Hepatocyte (in vitro differentiated cells): ENCODE data around the gene EPHB2. TPM values are rescaled to one million over a fixed set of nuclear protein-coding genes. Genes with fewer than 3 reads are reported as not detected.
"Not testable (repeated sequence)": the region's sequence is repeated elsewhere in the genome, so short reads cannot be mapped to it uniquely, and the experiment has no call there.

Experiments
- DNase-seq: peaks from one replicate; pipeline ENCODE4 v3.0.0-alpha.2; 2016; ENCODE audit warnings: low spot score
- H2AFZ ChIP-seq: fragments of 200-600 bp; sonication (generic); 2 replicates; pipeline ENCODE4 v1.6.0; 2016; ENCODE audit warnings: antibody characterized with exemption, mild to moderate bottlenecking
- H3K27ac ChIP-seq: fragments of 200-600 bp; sonication (generic); 2 replicates; pipeline ENCODE4 v1.5.1; 2016; ENCODE audit warnings: mild to moderate bottlenecking
- H3K27me3 ChIP-seq: fragments of 200-600 bp; sonication (generic); 2 replicates; pipeline ENCODE4 v1.6.1; 2016
- H3K36me3 ChIP-seq: fragments of 200-600 bp; sonication (generic); replicated peaks from 2 replicates; pipeline ENCODE4 v1.5.1; 2016; ENCODE audit warnings: low read depth; ENCODE audit not compliant: insufficient read depth
- H3K4me1 ChIP-seq: fragments of 200-600 bp; sonication (generic); 2 replicates; pipeline ENCODE4 v1.5.1; 2016; ENCODE audit warnings: mild to moderate bottlenecking, moderate library complexity; ENCODE audit not compliant: insufficient read depth
- H3K4me2 ChIP-seq: fragments of 200-600 bp; sonication (generic); 2 replicates; pipeline ENCODE4 v1.6.0; 2016
- H3K4me3 ChIP-seq: fragments of 200-600 bp; sonication (generic); 2 replicates; pipeline ENCODE4 v1.5.1; 2016; ENCODE audit warnings: mild to moderate bottlenecking
- H3K79me2 ChIP-seq: fragments of 200-600 bp; sonication (generic); 2 replicates; pipeline ENCODE4 v1.6.0; 2017; ENCODE audit warnings: mild to moderate bottlenecking
- H3K9me2 ChIP-seq: fragments of 200-600 bp; sonication (generic); replicated peaks from 2 replicates; pipeline ENCODE4 v1.6.0; 2017; ENCODE audit warnings: mild to moderate bottlenecking; ENCODE audit not compliant: insufficient read depth
- H3K9me3 ChIP-seq: fragments of 200-600 bp; sonication (generic); 2 replicates; pipeline ENCODE4 v1.5.1; 2016; ENCODE audit warnings: low read depth, mild to moderate bottlenecking
- H4K20me1 ChIP-seq: fragments of 200-600 bp; sonication (generic); 2 replicates; pipeline ENCODE4 v1.6.0; 2016; ENCODE audit warnings: mild to moderate bottlenecking; ENCODE audit not compliant: insufficient read depth, poor library complexity, severe bottlenecking
- EZH2 ChIP-seq: fragments of 200-600 bp; sonication (generic); IDR thresholded peaks from 2 replicates; pipeline ENCODE4 v1.6.1; 2016; ENCODE audit warnings: antibody characterized with exemption, mild to moderate bottlenecking, borderline replicate concordance
- EZH2phosphoT487 ChIP-seq: fragments of 200-600 bp; sonication (generic); IDR thresholded peaks from one replicate; pipeline ENCODE4 v1.6.1; 2018; ENCODE audit warnings: antibody characterized with exemption, mild to moderate bottlenecking, low read depth, moderate library complexity; ENCODE audit not compliant: unreplicated experiment, severe bottlenecking
- WGBS: methylation state at CpG from one replicate; pipeline ENCODE4 v1.1.6; 2016; ENCODE audit warnings: low lambda C conversion rate; ENCODE audit errors: missing lambda C conversion rate; 5-methylcytosine and 5-hydroxymethylcytosine counted together
- polyA plus RNA-seq: library from polyadenylated mRNA; unstranded; fragments of >200 nt; fragmentation: Nextera tagmentation; extraction: Ambion mirVana; gene quantifications from 2 replicates; pipeline ENCODE4 v1.2.1, GENCODE V29; 2016
- total RNA-seq: library from RNA; depleted of rRNA; stranded (reverse); fragments of >200 nt; gene quantifications from 2 replicates; pipeline ENCODE4 v1.2.3, GENCODE V29; 2014
- TF ChIP-seq, protein P1 (sequence below): fragments of 200-600 bp; sonication (generic); IDR thresholded peaks from 2 replicates; pipeline ENCODE4 v1.5.1; 2016; ENCODE audit warnings: antibody characterized with exemption, mild to moderate bottlenecking; ENCODE audit not compliant: poor library complexity

EPHB2 gene
- total and polyA plus RNA-seq, 2 experiments from 2014 or later: 17.2 to 18.3 TPM

DNA sequence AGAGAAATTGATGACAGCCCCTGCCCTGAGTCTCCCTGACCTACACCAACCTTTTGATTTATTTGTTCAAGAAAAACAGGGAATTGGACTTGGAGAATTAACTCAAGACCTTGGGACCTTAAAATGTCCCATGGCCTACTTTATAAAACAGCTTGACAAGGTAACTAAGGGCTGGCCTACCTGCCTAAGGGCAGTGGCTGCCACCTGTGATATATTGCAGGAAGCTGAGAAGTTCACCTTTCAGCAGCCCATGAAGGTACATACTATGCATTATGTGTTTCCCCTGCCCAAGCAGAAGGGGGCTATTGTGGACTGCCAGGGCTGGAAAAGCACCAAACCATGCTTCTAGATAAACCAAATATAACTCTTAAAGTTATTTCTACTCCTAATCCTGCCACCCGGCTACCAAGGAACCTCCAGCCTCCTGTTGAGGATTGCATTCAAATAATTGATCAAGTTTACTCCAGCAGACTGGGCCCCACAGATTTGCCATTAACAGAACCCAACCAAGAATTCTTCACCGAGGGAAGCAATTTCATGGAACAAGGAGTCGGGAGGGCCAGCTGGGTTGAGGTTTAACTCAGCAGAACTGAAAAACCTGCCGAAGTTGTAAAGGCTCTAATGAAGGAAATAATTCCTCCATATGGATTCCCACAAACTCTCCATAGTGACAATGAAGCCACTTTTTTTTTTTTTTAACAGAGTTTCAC is 233.9 kb downstream of the EPHB2 start:
- Histone ChIP-seq H3K79me2 (no peaks in the 10 kb centered on the region), H4K20me1 (no peaks in the 10 kb centered on the region), H3K9me3 (no peaks in the 10 kb centered on the region), H3K4me2 (no peak overlapping the region), H3K27ac (no peak overlapping the region), H3K4me1 (no peaks in the 10 kb centered on the region), H3K9me2 (no peaks in the 10 kb centered on the region), H3K4me3 (no peak overlapping the region), H2AFZ (no peak overlapping the region), H3K36me3 (no peaks in the 10 kb centered on the region), H3K27me3 (no peaks in the 10 kb centered on the region)
- 70% methylated on average over 4 of the region's 4 CpGs for WGBS
- no peak for TF ChIP-seq EZH2phosphoT487
- TF ChIP-seq EZH2: no peak
- TF ChIP-seq, protein P1, sequence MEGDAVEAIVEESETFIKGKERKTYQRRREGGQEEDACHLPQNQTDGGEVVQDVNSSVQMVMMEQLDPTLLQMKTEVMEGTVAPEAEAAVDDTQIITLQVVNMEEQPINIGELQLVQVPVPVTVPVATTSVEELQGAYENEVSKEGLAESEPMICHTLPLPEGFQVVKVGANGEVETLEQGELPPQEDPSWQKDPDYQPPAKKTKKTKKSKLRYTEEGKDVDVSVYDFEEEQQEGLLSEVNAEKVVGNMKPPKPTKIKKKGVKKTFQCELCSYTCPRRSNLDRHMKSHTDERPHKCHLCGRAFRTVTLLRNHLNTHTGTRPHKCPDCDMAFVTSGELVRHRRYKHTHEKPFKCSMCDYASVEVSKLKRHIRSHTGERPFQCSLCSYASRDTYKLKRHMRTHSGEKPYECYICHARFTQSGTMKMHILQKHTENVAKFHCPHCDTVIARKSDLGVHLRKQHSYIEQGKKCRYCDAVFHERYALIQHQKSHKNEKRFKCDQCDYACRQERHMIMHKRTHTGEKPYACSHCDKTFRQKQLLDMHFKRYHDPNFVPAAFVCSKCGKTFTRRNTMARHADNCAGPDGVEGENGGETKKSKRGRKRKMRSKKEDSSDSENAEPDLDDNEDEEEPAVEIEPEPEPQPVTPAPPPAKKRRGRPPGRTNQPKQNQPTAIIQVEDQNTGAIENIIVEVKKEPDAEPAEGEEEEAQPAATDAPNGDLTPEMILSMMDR: no peak
- DNase-seq: no peak

DNA sequence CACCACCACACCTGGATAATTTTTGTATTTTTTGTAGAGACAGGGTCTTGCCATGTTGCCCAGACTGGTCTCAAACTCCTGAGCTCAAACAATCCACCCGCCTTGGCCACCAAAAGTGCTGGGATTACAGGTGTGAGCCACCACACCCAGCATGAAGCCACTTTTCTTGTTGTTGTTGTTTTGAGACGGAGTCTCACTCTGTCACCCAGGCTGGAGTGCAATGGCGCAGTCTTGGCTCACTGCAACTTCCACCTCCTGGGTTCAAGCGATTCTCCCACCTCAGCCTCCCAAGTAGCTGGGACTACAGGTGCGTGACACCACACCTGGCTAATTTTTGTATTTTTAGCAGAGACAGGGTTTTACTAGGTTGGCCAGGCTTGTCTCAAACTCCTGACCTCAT is 234.5 kb downstream of the EPHB2 start:
- H3K27ac ChIP-seq, H3K4me1 ChIP-seq, DNase-seq, H3K27me3 ChIP-seq, H3K9me2 ChIP-seq, H3K36me3 ChIP-seq, H3K4me3 ChIP-seq, H4K20me1 ChIP-seq, H2AFZ ChIP-seq, H3K79me2 ChIP-seq, H3K9me3 ChIP-seq, H3K4me2 ChIP-seq: not testable (repeated sequence)
- WGBS: 80% methylated on average over 5 of the region's 5 CpGs

DNA sequence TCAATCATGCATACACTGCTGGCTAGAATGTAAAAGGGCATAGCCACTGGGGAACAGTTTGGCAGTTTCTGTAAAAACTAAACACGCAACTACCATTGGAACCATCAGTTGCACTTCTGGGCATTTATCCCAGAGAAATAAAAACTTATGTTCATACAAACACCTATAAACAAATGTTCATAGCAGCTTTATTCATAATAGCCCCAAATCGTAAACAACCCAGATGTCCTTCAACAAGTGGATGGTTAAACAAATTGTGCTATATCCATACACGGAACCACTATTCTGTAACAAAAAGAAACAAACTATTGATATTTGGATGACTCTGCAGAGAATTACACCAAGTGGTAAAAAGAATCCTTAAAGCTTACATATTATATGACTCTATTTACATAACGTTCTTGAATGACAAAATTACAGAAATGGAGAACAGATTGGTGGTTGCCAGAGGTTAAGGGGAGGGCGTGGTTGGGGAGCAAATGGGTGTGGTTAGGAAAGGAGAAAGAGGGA is 239.2 kb downstream of the EPHB2 start:
- Histone ChIP-seq H3K4me3 (no peak overlapping the region), H3K36me3 (no peaks in the 10 kb centered on the region), H3K27me3 (no peaks in the 10 kb centered on the region), H4K20me1 (no peaks in the 10 kb centered on the region), H3K9me3 (no peaks in the 10 kb centered on the region), H3K9me2 (no peaks in the 10 kb centered on the region), H3K4me2 (no peak overlapping the region), H3K79me2 (no peaks in the 10 kb centered on the region), H2AFZ (no peak overlapping the region), H3K4me1 (no peaks in the 10 kb centered on the region), H3K27ac (no peak overlapping the region)
- TF ChIP-seq EZH2phosphoT487 (peak; percentile 87), EZH2 (no peak)
- 66% methylated on average over 5 of the region's 5 CpGs for WGBS
- peak; percentile 47 for DNase-seq

GRCh38 chr1:22951796-22952195 is 241.2 kb downstream of the EPHB2 start:
- H3K27ac ChIP-seq: no peak overlapping the region
- H2AFZ ChIP-seq: no peak overlapping the region
- no peaks in the 10 kb centered on the region for H3K9me2 ChIP-seq
- no peaks in the 10 kb centered on the region for H4K20me1 ChIP-seq
- no peaks in the 10 kb centered on the region for H3K79me2 ChIP-seq
- WGBS: 73% methylated on average over 3 of the region's 3 CpGs
- H3K4me3 ChIP-seq: no peak overlapping the region
- H3K9me3 ChIP-seq: no peaks in the 10 kb centered on the region
- no peaks in the 10 kb centered on the region for H3K27me3 ChIP-seq
- H3K36me3 ChIP-seq: no peaks in the 10 kb centered on the region
- no peak overlapping the region for H3K4me2 ChIP-seq
- TF ChIP-seq, protein P1: no peak
- TF ChIP-seq EZH2 (no peak), EZH2phosphoT487 (no peak)
- DNase-seq: no peak
- no peaks in the 10 kb centered on the region for H3K4me1 ChIP-seq
